ENCODE data around the gene RHOT1.
"Not testable (repeated sequence)": the region's sequence is repeated elsewhere in the genome, so short reads cannot be mapped to it uniquely, and the experiment has no call there.

Gene RHOT1

GRCh38 chr17:32142038-32142856 is at the start of gene RHOT1:
RHOT1 (plus strand) TSS chr17:32142502; CDS start chr17:32142693, 191 bp downstream.
- DNase-seq = peak; percentile 30 to 75 (median 60)

DNA sequence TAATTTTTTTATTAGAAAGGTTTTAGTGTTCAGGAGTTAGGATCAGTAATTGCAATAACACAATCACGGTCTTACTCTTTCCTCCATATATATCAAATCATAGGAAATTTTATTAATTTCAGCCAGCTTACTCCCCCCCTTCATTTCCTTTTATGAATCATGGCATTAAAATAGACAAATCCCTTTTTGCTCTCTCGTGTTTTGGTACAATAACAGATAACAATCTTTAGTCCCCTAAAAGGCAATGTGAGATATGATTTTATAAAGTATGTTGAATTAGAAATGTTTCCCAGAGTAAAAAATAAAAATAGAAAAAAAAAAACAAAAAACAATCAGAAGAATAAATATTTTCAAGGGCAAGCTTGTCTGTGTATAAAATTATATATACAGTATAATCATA is 42.6 kb upstream of the RHOT1 start:
- no peak for DNase-seq

DNA sequence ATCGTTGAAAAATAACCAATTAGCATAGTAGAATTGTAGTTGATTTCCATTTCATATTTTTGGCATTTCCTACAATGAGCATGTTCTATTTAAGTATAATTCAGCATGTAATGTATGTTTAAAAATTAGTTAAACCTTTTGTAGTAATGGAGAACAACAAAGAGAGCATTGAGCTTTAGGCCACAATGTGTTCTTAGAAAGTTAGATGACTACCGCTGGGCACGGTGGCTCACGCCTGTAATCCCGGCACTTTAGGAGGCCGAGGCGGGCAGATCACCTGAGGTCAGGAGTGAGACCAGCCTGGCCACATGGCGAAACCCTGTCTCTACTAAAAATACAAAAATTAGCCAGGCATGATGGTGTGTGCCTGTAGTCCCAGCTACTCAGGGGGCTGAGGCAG is 42.0 kb upstream of the RHOT1 start:
- not testable (repeated sequence) for DNase-seq

DNA sequence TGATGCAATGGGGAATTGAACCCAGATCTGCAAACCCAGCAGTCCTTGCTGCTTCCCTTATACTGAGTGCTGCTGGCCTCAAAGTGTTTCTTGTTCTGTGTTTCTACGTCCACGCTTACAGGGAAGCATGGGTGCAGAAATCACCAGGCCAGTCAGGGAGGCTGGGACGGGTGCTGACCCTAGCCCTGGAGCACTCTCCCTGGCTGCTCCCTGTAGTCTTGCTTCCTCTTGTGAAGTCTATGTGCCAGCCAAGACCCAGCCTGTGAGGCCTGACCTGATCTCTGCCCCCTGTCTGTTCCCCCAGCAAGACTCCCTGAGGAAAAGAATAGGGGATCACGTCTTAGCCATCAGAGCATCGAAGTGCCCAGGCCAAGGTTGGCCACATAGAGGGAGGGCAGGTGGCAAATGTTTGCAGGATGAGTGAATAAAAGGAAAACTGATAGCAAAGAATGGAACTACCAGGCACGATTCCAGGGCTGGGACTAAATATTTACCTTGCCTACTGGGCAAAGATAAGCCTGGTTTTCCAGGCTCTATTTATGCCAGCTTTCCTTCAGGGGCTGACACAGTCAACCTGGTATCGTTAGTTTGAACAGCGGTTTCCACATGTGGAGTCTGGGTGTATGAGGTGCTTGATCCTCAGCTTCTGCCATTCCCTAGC is 41.2 kb upstream of the RHOT1 start:
- no peak for DNase-seq

- no peak for DNase-seq
Measured at GRCh38 chr17:32102172-32102571, 40.1 kb upstream of the RHOT1 start.

GRCh38 chr17:32102646-32103186 is 39.6 kb upstream of the RHOT1 start:
- DNase-seq = no peak

GRCh38 chr17:32103476-32104113 is 38.7 kb upstream of the RHOT1 start:
- no peak for DNase-seq

- peak in 1 of 4 experiments; percentile 7 for DNase-seq
Measured at GRCh38 chr17:32104158-32104557, 38.1 kb upstream of the RHOT1 start.

- not testable (repeated sequence) for DNase-seq
Measured at GRCh38 chr17:32106471-32106981, 35.8 kb upstream of the RHOT1 start.

GRCh38 chr17:32107194-32107593 is 35.1 kb upstream of the RHOT1 start:
- DNase-seq = not testable (repeated sequence)

GRCh38 chr17:32110596-32110995 is 31.7 kb upstream of the RHOT1 start:
- DNase-seq = no peak

GRCh38 chr17:32111141-32111771 is 31.0 kb upstream of the RHOT1 start:
- DNase-seq = peak in 2 of 4 experiments; percentile 3 to 15

DNA sequence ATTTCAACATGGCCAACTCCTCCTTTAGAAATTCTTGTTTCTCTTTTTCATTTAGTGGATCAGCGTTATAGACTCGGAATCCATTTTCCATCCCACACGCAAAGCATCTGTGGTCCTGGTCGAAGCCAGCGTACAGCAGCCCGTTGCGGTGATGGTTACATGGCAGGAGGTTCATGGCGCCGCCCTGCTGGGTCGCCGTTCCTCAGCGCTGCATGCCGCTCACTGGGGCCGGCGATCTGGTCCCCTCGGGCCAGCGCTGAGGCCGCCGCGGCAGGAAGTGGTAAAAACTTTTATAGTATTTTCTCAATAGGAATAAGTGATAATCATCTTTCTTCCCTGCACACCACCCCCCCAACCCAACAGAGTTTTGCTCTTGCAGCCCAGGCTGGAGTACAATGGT is 29.9 kb upstream of the RHOT1 start:
- DNase-seq = no peak

DNA sequence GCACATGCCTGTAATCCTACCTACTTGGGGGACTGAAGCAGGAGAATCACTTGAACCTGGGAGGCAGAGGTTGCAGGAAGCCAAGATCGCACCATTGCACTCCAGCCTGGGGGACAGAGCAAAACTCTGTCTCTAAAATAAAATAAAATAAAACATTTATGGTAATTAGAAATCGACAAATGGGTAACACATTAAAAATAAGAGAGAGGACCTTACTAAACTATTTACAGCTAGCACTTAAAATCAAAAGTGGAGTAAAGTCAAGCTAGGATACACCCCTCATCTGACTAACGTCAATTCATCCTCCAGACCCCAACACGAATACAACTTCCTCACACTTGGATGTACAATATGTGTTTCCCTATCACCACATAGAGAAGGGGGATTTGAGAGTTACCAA is 27.8 kb upstream of the RHOT1 start:
- DNase-seq = no peak

GRCh38 chr17:32115546-32115945 is 26.8 kb upstream of the RHOT1 start:
- DNase-seq = not testable (repeated sequence)

GRCh38 chr17:32116937-32117336 is 25.4 kb upstream of the RHOT1 start:
- DNase-seq = no peak

- no peak for DNase-seq
Measured at GRCh38 chr17:32117399-32117798, 24.9 kb upstream of the RHOT1 start.

GRCh38 chr17:32118088-32118487 is 24.2 kb upstream of the RHOT1 start:
- DNase-seq = not testable (repeated sequence)

DNA sequence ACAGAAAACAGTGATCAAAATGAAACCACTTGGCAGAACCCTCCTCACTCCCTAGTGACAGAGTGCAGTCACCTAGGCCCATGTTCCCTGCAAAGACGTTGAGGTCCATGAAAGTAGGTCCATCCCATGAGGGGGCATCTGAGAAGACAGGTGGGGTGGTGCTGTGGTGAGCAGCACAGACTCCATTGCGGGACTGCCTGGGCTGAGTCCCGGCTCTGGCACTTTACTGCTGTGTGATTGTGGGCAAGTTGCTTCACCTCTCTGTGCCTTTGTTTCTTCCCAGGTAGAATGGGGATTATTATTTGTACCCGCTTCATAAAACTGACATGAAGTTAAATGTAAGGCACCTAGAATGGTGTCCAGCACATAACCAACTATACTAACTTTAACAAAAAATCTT is 23.5 kb upstream of the RHOT1 start:
- DNase-seq = no peak

GRCh38 chr17:32120141-32120540 is 22.2 kb upstream of the RHOT1 start:
- DNase-seq = no peak

DNA sequence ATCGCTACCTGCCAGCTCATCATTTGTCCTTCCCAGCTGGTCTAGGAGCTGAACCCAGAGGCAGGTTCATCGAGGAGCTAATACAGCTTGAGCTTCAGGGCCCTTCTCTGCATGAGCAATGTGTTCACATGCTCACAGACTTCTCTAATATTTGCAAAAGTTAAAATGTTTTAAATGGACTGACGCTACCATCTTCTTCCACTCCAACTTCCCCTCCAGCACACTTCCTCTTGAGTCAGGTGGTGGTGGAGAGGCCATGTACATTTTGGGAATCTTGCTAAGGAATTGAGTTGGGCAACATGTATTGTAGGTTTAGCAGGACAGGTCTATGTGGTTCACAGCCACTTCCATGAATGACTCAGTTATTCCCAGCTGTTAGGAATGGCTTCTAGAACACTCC is 21.6 kb upstream of the RHOT1 start:
- no peak for DNase-seq

- DNase-seq = no peak
Measured at GRCh38 chr17:32123782-32124181, 18.5 kb upstream of the RHOT1 start.

All from activated naive CD4-positive, alpha-beta T cell (primary cell).